H9 (cell line): Measurements from ENCODE around the gene FHOD3. TPM values are rescaled to one million over a fixed set of nuclear protein-coding genes. Genes with fewer than 3 reads are reported as not detected.

Experiments
- DNase-seq: peaks from one replicate; pipeline ENCODE4 v3.0.0-alpha.2; 2017
- H2AFZ ChIP-seq: one replicate; pipeline ENCODE4 v1.6.1; 2013; ENCODE audit warnings: mild to moderate bottlenecking, low read length, control low read depth, moderate library complexity
- H2AK5ac ChIP-seq: 2 replicates; pipeline ENCODE4 v1.6.1; 2013; ENCODE audit warnings: low read length, control low read depth, mixed read lengths; ENCODE audit not compliant: insufficient read length
- H2BK120ac ChIP-seq: one replicate; pipeline ENCODE4 v1.6.1; 2013; ENCODE audit warnings: low read depth, mild to moderate bottlenecking, low read length, control low read depth, inconsistent platforms; ENCODE audit not compliant: poor library complexity, severe bottlenecking
- H2BK12ac ChIP-seq: 2 replicates; pipeline ENCODE4 v1.6.1; 2013; ENCODE audit warnings: low read length, control low read depth, mixed read lengths, low read depth; ENCODE audit not compliant: insufficient read length
- H2BK15ac ChIP-seq: 2 replicates; pipeline ENCODE4 v1.6.1; 2013; ENCODE audit warnings: low read depth, low read length, control low read depth
- H2BK20ac ChIP-seq: one replicate; pipeline ENCODE4 v1.6.1; 2013; ENCODE audit warnings: low read depth, mild to moderate bottlenecking, low read length, control low read depth, inconsistent platforms; ENCODE audit not compliant: poor library complexity, severe bottlenecking
- H2BK5ac ChIP-seq: 2 replicates; pipeline ENCODE4 v1.6.1; 2013; ENCODE audit warnings: low read length, control low read depth, mixed read lengths; ENCODE audit not compliant: insufficient read length
- H3K14ac ChIP-seq: 2 replicates; pipeline ENCODE4 v1.6.1; 2013; ENCODE audit warnings: low read length, control low read depth; ENCODE audit not compliant: insufficient read depth
- H3K18ac ChIP-seq: 2 replicates; pipeline ENCODE4 v1.6.1; 2013; ENCODE audit warnings: low read depth, mild to moderate bottlenecking, mixed read lengths, low read length, control low read depth; ENCODE audit not compliant: insufficient read length
- H3K23ac ChIP-seq: 2 replicates; pipeline ENCODE4 v1.6.1; 2013; ENCODE audit warnings: low read length, control low read depth, mixed read lengths, low read depth; ENCODE audit not compliant: insufficient read length
- H3K23me2 ChIP-seq: 2 replicates; pipeline ENCODE4 v1.6.1; 2013; ENCODE audit warnings: low read depth, mild to moderate bottlenecking, mixed read lengths, low read length, control low read depth; ENCODE audit not compliant: insufficient read length, poor library complexity, severe bottlenecking
- H3K27ac ChIP-seq: 2 replicates; pipeline ENCODE4 v1.5.1; 2013; ENCODE audit warnings: low read length, control low read depth, mixed read lengths, low read depth; ENCODE audit not compliant: insufficient read length
- H3K27me3 ChIP-seq: 2 replicates; pipeline ENCODE4 v1.6.1; 2013; ENCODE audit warnings: low read length, control low read depth, inconsistent platforms; ENCODE audit not compliant: insufficient read depth
- H3K4ac ChIP-seq: 2 replicates; pipeline ENCODE4 v1.6.1; 2013; ENCODE audit warnings: low read depth, mild to moderate bottlenecking, control low read depth, inconsistent platforms, low read length, moderate library complexity
- H3K4me1 ChIP-seq: 2 replicates; pipeline ENCODE4 v1.6.1; 2013; ENCODE audit warnings: low read length, control low read depth, inconsistent platforms; ENCODE audit not compliant: insufficient read depth
- H3K4me2 ChIP-seq: 2 replicates; pipeline ENCODE4 v1.6.1; 2013; ENCODE audit warnings: low read length, control low read depth, mixed read lengths; ENCODE audit not compliant: insufficient read length, insufficient read depth
- H3K56ac ChIP-seq: 2 replicates; pipeline ENCODE4 v1.6.1; 2013; ENCODE audit warnings: low read depth, mild to moderate bottlenecking, mixed read lengths, low read length, control low read depth; ENCODE audit not compliant: insufficient read length
- H3K79me1 ChIP-seq: 2 replicates; pipeline ENCODE4 v1.6.1; 2013; ENCODE audit warnings: low read depth, mild to moderate bottlenecking, moderate library complexity, low read length, control low read depth, inconsistent platforms; ENCODE audit not compliant: insufficient read depth, poor library complexity, severe bottlenecking
- H3K79me2 ChIP-seq: 2 replicates; pipeline ENCODE4 v1.6.1; 2013; ENCODE audit warnings: low read length, control low read depth, inconsistent platforms; ENCODE audit not compliant: insufficient read depth
- H3K9ac ChIP-seq: 2 replicates; pipeline ENCODE4 v1.6.1; 2013; ENCODE audit warnings: low read length, control low read depth, mixed read lengths; ENCODE audit not compliant: insufficient read length; ENCODE audit errors: extremely low read depth
- H3K9me3 ChIP-seq: one replicate; pipeline ENCODE4 v1.6.1; 2013; ENCODE audit warnings: low read depth, low read length, inconsistent platforms; ENCODE audit not compliant: control insufficient read depth
- H3T11ph ChIP-seq: one replicate; pipeline ENCODE4 v1.6.1; 2013; ENCODE audit warnings: mild to moderate bottlenecking, low read length, control low read depth, inconsistent platforms
- H4K20me1 ChIP-seq: one replicate; pipeline ENCODE4 v1.6.1; 2013; ENCODE audit not compliant: control insufficient read depth, insufficient read length, insufficient read depth
- H4K5ac ChIP-seq: 2 replicates; pipeline ENCODE4 v1.6.1; 2013; ENCODE audit warnings: low read depth, mild to moderate bottlenecking, mixed read lengths, low read length, control low read depth; ENCODE audit not compliant: insufficient read length
- H4K8ac ChIP-seq: replicated peaks from 2 replicates; pipeline ENCODE4 v1.6.1; 2013; ENCODE audit warnings: low read length, control low read depth, mixed read lengths, low read depth; ENCODE audit not compliant: insufficient read length
- H4K91ac ChIP-seq: 2 replicates; pipeline ENCODE4 v1.6.1; 2013; ENCODE audit warnings: low read depth, mild to moderate bottlenecking, moderate library complexity, mixed read lengths, low read length, control low read depth; ENCODE audit not compliant: insufficient read length
- H3K27ac Mint-ChIP-seq, 3 experiments: 2 replicates in 2 of 3; 3 replicates in 1 of 3; pipeline ENCODE4 v1.8.0; 2020 to 2021; ENCODE audit warnings: mixed read lengths in 3 of 3, mild to moderate bottlenecking in 1 of 3, moderate library complexity in 1 of 3
- H3K27me3 Mint-ChIP-seq: 2 replicates; pipeline ENCODE4 v1.8.0; 2021; ENCODE audit warnings: low read depth, mild to moderate bottlenecking, moderate library complexity, mixed read lengths
- H3K36me3 Mint-ChIP-seq, 3 experiments: 2 replicates in 2 of 3; 3 replicates in 1 of 3; pipeline ENCODE4 v1.8.0; 2020 to 2021; ENCODE audit warnings: low read depth in 3 of 3, mixed read lengths in 3 of 3; ENCODE audit not compliant: insufficient read depth in 1 of 3
- H3K4me1 Mint-ChIP-seq, 2 experiments: 2 replicates each; pipeline ENCODE4 v1.8.0; 2020; ENCODE audit warnings: mixed read lengths in 2 of 2
- H3K4me3 Mint-ChIP-seq, 2 experiments: 2 replicates in 1 of 2; 3 replicates in 1 of 2; pipeline ENCODE4 v1.8.0; 2020 to 2021; ENCODE audit warnings: mild to moderate bottlenecking in 2 of 2, mixed read lengths in 2 of 2, moderate library complexity in 1 of 2
- H3K9me3 Mint-ChIP-seq, 2 experiments: 2 replicates in 1 of 2; 3 replicates in 1 of 2; pipeline ENCODE4 v1.8.0; 2020; ENCODE audit warnings: mild to moderate bottlenecking in 2 of 2, mixed read lengths in 2 of 2, moderate library complexity in 1 of 2
- WGBS: extraction: QIAGEN DNeasy Blood & Tissue Kit; methylation state at CpG from one replicate; pipeline ENCODE4 v1.1.7; 2013; ENCODE audit warnings: missing lambda C conversion rate, low lambda C conversion rate, mixed read lengths; ENCODE audit not compliant: insufficient read length; ENCODE audit errors: extremely low coverage; 5-methylcytosine and 5-hydroxymethylcytosine counted together
- total RNA-seq: library from RNA; stranded (reverse); gene quantifications from 2 replicates; pipeline ENCODE4 v1.2.1, GENCODE V29; 2021
- TF ChIP-seq, protein P1 (sequence below): fragments of 200-600 bp; sonication (generic); conservative IDR thresholded peaks from 3 replicates; pipeline ENCODE4 v1.8.0; 2021; ENCODE audit warnings: antibody characterized with exemption, mild to moderate bottlenecking

FHOD3 gene
- total RNA-seq, 1 experiment from 2014 or later, result 8.0 TPM

- H4K91ac ChIP-seq, result no peak overlapping the region
- no peaks in the 10 kb centered on the region for H3K23me2 ChIP-seq
- no peak overlapping the region for H3K18ac ChIP-seq
- H2BK120ac ChIP-seq, result no peak overlapping the region
- peaks cover 8% of the 10 kb centered on the region; the same call in 1 of the 2 replicates for H3K4me1 ChIP-seq
- H2AFZ ChIP-seq, result no peak overlapping the region
- H2BK15ac ChIP-seq, result no peak overlapping the region
- no peak overlapping the region for H2BK5ac ChIP-seq
- H3K14ac ChIP-seq, result no peak overlapping the region
- no peak overlapping the region for H3K9ac ChIP-seq
- Mint-ChIP-seq H3K36me3 (peaks cover 0 to 11% (median 8%) of the 10 kb centered on the region in 3 experiments; a peak in 3 of 7 replicates), H3K9me3 (no peaks in the 10 kb centered on the region), H3K4me3 (peak overlapping the region; percentile 40 to 56; a peak in 3 of 5 replicates), H3K4me1 (peaks cover 69% of the 10 kb centered on the region in 2 experiments), H3K27ac (peak overlapping the region; percentile 71 to 98 (median 82)), H3K27me3 (no peaks in the 10 kb centered on the region)
- no peak overlapping the region for H2BK12ac ChIP-seq
- no peak overlapping the region for H3T11ph ChIP-seq
- H4K5ac ChIP-seq, result no peak overlapping the region
- no peak overlapping the region for H4K8ac ChIP-seq
- no peak overlapping the region for H3K4ac ChIP-seq
- TF ChIP-seq, protein P1, sequence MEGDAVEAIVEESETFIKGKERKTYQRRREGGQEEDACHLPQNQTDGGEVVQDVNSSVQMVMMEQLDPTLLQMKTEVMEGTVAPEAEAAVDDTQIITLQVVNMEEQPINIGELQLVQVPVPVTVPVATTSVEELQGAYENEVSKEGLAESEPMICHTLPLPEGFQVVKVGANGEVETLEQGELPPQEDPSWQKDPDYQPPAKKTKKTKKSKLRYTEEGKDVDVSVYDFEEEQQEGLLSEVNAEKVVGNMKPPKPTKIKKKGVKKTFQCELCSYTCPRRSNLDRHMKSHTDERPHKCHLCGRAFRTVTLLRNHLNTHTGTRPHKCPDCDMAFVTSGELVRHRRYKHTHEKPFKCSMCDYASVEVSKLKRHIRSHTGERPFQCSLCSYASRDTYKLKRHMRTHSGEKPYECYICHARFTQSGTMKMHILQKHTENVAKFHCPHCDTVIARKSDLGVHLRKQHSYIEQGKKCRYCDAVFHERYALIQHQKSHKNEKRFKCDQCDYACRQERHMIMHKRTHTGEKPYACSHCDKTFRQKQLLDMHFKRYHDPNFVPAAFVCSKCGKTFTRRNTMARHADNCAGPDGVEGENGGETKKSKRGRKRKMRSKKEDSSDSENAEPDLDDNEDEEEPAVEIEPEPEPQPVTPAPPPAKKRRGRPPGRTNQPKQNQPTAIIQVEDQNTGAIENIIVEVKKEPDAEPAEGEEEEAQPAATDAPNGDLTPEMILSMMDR, result no peak
- H2AK5ac ChIP-seq, result no peak overlapping the region
- no peak overlapping the region for H3K4me2 ChIP-seq
- H2BK20ac ChIP-seq, result no peak overlapping the region
- no peak for DNase-seq
- no peak overlapping the region for H3K23ac ChIP-seq
- no CpG with 5 or more reads among the region's 4 CpGs for WGBS
- H3K79me1 ChIP-seq, result no peaks in the 10 kb centered on the region
- no peak overlapping the region for H3K27ac ChIP-seq
- no peaks in the 10 kb centered on the region for H3K27me3 ChIP-seq
- no peaks in the 10 kb centered on the region for H3K79me2 ChIP-seq
- no peaks in the 10 kb centered on the region for H3K9me3 ChIP-seq
- H4K20me1 ChIP-seq, result no peaks in the 10 kb centered on the region
- H3K56ac ChIP-seq, result no peak overlapping the region
Observed at GRCh38 chr18:36481201-36481657, 183.7 kb downstream of the FHOD3 start.
